CD4-positive, alpha-beta T cell treated with Interferon alpha-2 for 1 hour (primary cell): Measurements from ENCODE around the gene SSPN.

Experiments
- DNase-seq, 2 donors: peaks; one replicate each; pipeline ENCODE4 v3.0.0-alpha.2; 2020 to 2022

Gene SSPN

DNA sequence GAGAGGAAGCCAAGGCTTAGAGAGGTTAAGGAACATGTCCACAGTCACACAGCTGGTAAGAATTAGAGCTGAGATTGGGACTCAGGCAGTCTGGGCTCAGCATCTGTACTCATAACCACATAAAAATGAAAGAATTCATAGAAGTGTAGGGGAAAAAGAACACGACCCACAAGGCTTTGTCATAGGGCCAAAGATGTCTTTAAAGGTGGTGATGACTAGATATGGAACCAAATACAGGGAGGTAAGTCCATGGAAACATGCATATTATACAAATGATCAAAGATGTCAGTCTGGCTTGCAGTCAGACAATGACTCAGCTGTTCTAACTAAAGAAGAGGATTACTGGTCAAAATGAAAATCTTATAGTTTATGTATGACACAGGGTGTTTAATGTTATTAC lies 7.2 kb upstream of the SSPN start:
- no peak for DNase-seq

- no peak for DNase-seq
Measured at GRCh38 chr12:26188641-26189040, 6.7 kb upstream of the SSPN start.

DNA sequence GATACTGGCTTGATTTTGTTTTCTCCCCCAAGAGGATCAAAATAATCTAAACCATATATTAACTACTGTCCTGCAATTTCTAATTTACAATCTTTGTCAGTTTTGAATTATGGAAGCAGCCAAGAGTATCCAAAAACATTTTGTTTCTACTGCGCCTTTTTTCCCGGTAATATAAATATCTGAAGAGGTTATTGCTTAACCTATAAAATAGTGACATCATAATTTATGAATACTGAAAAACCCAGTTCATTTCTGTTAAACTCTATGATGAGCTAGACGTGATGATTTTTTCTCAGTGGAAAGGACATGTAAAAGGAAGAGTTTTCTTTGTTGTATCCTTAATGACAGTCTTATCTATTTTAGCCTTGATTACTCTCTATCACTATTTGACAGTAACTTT lies 3.2 kb upstream of the SSPN start:
- DNase-seq, result no peak

GRCh38 chr12:26193539-26193938 lies 1.8 kb upstream of the SSPN start:
- no peak for DNase-seq

DNA sequence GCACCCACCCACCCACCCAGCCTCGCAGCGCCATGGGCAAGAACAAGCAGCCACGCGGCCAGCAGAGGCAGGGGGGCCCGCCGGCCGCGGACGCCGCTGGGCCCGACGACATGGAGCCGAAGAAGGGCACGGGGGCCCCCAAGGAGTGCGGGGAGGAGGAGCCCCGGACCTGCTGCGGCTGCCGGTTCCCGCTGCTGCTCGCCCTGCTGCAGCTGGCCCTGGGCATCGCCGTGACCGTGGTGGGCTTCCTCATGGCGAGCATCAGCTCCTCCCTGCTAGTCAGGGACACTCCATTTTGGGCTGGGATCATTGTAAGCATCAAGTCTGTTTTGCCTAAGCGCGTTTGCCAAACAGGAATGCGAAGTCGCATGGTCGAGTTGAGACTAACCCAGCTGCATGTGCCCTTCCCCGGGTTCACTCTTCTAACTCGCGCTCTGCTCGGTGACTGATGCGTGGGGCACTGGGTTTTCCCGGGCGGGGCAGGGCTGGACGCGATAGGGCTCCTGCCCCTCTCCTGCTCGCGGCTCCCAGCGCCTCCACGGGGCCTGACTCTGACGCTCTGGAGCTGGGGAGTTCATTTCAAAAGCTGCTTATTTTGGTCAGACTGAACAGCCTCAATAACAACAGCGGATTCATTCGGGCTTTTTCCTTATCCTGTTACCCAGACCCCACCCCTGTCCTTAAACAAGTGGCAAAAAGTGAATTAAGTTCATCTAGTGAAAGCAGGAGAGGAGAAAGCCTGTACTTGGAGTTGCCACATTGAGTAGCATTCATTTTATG lies 458 bp downstream of the SSPN start:
- DNase-seq, result no peak

GRCh38 chr12:26196421-26196716 lies 996 bp downstream of the SSPN start:
- no peak for DNase-seq

DNA sequence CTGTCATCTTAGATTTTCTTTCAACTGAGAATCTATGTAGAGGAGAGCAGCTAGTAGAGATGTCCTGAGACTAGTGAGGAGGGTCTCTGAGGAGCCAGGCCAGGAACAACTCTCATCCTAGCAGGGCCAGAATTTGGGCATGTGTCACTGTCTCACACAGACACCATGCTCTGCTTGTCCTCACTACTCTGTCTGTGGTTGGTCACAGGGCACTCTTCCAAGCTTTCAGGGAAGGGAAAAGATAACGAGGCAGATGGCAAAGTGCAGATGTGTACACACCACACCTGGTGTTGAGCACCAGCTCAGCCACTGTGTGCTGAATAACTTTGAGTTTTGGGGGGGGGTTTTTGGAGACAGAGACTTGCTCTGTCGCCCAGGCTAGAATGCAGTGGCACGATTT lies 2.5 kb downstream of the SSPN start:
- no peak for DNase-seq

- DNase-seq, result no peak
Measured at GRCh38 chr12:26198742-26199141, 3.4 kb downstream of the SSPN start.

DNA sequence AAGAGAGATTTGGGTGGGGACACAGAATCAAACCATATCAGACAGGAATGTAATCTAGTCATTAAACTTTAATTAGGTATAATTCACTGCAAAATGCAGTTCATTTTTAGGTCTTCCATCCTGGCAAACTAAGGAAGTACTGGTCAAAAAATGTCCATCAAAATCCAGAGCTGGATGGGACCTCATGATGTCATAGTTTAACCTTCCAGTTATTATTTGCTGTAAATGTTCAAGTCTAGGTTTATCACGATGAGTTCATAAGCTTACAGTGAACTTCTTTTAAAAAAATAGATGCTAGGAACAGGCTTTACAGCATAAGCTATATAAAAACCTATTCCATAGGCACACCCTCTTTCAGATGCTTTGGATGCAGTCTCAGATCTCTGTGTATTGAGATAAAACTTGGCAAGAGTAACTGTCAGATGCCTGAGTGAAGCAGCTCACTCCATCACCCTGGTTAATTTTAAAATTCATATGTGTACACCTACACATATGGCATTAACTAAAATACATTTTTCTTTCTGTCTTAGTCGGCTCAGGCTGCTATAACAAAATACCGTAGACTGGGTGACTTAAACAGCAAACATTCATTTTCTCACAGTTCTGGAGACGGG lies 7.9 kb downstream of the SSPN start:
- no peak for DNase-seq

GRCh38 chr12:26204612-26205289 lies 9.4 kb downstream of the SSPN start:
- no peak for DNase-seq

GRCh38 chr12:26205298-26205697 lies 9.9 kb downstream of the SSPN start:
- DNase-seq, result no peak

GRCh38 chr12:26205941-26206340 lies 10.6 kb downstream of the SSPN start:
- no peak for DNase-seq

- no peak for DNase-seq
Measured at GRCh38 chr12:26211331-26211730, 16.0 kb downstream of the SSPN start.

- no peak for DNase-seq
Measured at GRCh38 chr12:26212396-26212795, 17.0 kb downstream of the SSPN start.

DNA sequence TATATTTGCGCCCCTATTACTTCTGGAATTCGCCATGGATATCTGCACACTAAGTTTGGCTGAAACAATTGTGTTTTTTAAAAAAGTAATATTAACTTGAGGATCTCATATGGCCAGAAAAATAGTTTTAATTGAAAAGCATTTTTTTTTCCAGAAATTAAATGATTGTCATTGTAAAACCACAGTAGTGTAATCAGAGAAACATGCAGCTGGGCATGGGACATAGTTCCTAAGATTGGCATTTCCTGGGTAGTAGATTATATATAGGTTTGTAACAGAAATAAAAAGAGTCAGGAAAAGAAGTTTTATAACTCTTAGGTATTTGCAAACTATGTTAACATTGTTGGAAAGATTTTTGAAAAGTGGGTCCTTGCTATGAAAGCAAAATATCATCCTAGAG lies 17.6 kb downstream of the SSPN start:
- DNase-seq, result no peak

GRCh38 chr12:26214121-26214520 lies 18.7 kb downstream of the SSPN start:
- DNase-seq, result no peak

DNA sequence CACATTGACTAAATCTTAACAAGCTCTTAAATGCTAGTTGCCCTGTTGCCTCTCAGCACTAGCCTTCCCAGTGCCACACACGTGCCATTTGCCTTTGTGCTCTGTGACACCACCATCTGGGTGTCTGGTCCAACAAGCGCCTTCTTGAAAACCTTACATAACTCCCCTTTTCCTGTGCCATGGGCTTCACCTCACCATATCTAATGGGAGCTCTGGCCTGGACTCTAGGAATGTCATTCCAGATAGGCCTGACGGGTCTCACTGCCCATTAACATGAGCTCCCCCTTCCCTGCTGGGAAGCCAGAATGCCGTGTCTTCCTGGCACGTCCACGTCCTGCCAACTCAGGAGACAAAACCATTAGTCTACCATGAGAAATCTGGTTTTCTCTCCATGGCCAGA lies 24.4 kb downstream of the SSPN start:
- no peak for DNase-seq

DNA sequence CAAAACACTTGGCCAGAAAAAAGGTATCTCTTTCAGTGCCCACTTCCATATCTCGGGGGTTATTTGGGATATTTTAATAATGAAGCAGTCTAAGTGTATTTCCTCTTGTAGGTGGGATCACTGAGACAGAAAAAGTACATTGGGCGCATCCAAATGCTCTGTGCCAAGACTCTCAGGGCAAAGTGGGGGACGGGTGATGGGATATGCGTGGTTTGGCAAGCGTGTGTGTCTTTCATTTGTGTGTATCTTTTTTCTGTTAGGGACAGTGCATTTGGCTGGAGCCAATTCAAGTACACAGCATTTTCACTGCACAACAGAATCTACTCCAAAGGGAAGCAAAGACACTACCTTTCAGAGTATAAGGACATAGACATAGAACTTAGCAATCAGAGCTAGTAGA lies 29.3 kb downstream of the SSPN start:
- DNase-seq, result no peak

DNA sequence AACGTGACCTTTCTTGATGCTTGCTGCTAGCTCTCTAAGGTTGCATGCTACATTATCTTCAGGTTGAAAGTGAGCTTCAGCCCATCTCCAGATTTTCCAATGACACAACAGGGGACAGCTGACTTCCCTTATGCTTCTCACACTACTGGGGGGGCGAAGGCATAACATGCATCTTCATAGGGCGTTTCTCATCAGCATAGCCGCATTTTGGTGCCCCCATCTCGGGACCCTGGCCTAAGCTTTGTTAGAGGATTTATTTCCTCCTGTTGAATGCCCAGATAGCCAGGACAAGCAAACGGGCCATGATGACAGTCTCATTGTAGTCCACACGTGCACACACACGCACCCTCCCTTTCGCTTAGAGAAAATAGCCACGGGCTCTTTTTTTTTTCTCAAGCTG lies 30.7 kb downstream of the SSPN start:
- no peak for DNase-seq

GRCh38 chr12:26226629-26227360 lies 31.4 kb downstream of the SSPN start:
- no peak for DNase-seq

DNA sequence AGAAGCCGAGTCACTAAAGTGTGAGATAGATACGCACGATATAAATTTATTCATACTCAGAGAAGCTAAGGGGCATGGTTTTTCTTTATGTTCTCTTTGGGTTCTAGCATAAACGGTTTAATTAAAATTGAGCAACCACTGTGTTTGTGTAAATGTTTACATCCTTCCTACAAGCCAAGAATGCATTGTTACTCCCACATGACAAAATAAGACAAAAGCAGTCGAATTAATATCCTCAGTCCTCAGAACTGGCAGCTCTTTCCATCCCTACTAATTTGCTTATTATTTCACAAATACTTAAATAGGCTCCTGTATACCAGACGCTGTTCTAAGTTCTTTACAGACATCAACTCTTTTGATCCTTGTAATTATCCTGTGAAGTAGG lies 32.0 kb downstream of the SSPN start:
- no peak for DNase-seq

GRCh38 chr12:26229910-26230309 lies 34.5 kb downstream of the SSPN start:
- DNase-seq, result no peak

DNA sequence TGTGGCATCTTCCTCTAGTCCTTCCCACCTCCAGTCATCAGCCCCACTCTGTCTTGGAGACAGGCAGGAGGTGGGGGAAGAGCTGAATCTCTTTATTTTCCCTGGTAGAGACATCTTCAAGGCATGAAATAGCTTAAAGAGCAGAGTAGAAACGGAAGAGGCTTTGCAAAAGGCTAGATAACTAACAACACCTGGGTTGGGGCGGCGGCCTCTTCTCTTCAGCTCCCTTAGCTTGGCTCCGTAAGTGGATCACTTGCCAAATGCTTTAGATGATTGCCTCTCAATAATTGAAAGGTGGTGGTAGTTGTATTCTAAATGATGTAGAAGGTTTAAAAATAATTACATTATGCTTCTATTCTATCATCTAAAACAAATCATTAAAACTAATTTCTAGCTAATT lies 36.1 kb downstream of the SSPN start:
- no peak for DNase-seq

DNA sequence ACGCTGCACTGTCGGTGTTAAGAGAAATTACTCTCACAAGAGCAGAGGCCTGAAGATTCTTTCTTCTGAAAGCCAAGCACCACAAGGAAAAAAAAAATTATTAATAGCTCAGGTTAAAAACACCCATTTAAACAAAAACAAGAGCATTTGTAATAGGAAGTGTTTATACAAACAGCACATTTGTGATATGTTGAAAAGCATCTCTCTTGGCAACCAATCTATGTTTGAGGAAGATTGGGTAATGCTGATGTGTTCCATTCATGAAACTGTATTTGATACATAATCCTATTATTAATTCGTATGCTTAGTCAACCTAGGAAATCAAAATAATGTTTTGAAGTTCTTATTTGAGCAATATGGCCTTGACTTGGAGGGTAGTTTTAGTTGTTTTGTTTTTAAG lies 36.5 kb downstream of the SSPN start:
- no peak for DNase-seq
